ENCODE results near the gene RGS10.
"Not testable (repeated sequence)": the region's sequence is repeated elsewhere in the genome, so short reads cannot be mapped to it uniquely, and the experiment has no call there.

The RGS10 gene

GRCh38 chr10:119542357-119542987 is at the start of gene RGS10:
Gene RGS10, minus strand, starts transcription at chr10:119542719. Its CDS starts 81 bp downstream, at chr10:119542638.
- DNase-seq = peak; percentile 74 to 85 (median 83)

- no peak for DNase-seq
Measured at GRCh38 chr10:119588071-119588470, 45.6 kb upstream of the RGS10 start.

- DNase-seq = no peak
Measured at GRCh38 chr10:119578355-119578754, 35.8 kb upstream of the RGS10 start.

- no peak for DNase-seq
Measured at GRCh38 chr10:119575991-119576390, 33.5 kb upstream of the RGS10 start.

- peak in 5 of 6 experiments; percentile 30 to 71 (median 48) for DNase-seq
Measured at GRCh38 chr10:119575506-119575905, 33.0 kb upstream of the RGS10 start.

GRCh38 chr10:119567978-119568377 is 25.5 kb upstream of the RGS10 start:
- DNase-seq = no peak

GRCh38 chr10:119562097-119562496 is 19.6 kb upstream of the RGS10 start:
- DNase-seq = no peak

- not testable (repeated sequence) for DNase-seq
Measured at GRCh38 chr10:119559511-119559910, 17.0 kb upstream of the RGS10 start.

- DNase-seq = not testable (repeated sequence)
Measured at GRCh38 chr10:119556081-119556480, 13.6 kb upstream of the RGS10 start.

- DNase-seq = no peak
Measured at GRCh38 chr10:119555178-119555784, 12.8 kb upstream of the RGS10 start.

GRCh38 chr10:119550827-119551226 is 8.3 kb upstream of the RGS10 start:
- DNase-seq = no peak

GRCh38 chr10:119549247-119549999 is 6.9 kb upstream of the RGS10 start:
- DNase-seq = no peak

- no peak for DNase-seq
Measured at GRCh38 chr10:119546009-119546408, 3.5 kb upstream of the RGS10 start.

- no peak for DNase-seq
Measured at GRCh38 chr10:119545310-119545709, 2.8 kb upstream of the RGS10 start.

GRCh38 chr10:119543814-119544642 is 1.5 kb upstream of the RGS10 start:
- no peak for DNase-seq

- peak; percentile 58 to 84 (median 74) for DNase-seq
Measured at GRCh38 chr10:119542988-119543813, 682 bp upstream of the RGS10 start.

- DNase-seq = peak; percentile 32 to 79 (median 59)
Measured at GRCh38 chr10:119541459-119542356, 811 bp downstream of the RGS10 start.

GRCh38 chr10:119541046-119541445 is 1.5 kb downstream of the RGS10 start:
- no peak for DNase-seq

- DNase-seq = no peak
Measured at GRCh38 chr10:119540038-119540437, 2.5 kb downstream of the RGS10 start.

GRCh38 chr10:119539359-119539825 is 3.1 kb downstream of the RGS10 start:
- peak in 2 of 6 experiments; percentile 15 to 20 for DNase-seq
